Transverse colon (tissue), 4 donors: Measurements from ENCODE around the gene SLC35F4. TPM values are rescaled to one million over a fixed set of nuclear protein-coding genes. Genes with fewer than 3 reads are reported as not detected.
A peak's percentile ranks its signal among the peaks of the same experiment; 100 is the strongest.

ENCODE experiments used
- DNase-seq: peaks from one replicate; pipeline ENCODE4 v3.0.0-alpha.2; 2019
- H3K27ac ChIP-seq, 4 donors: fragments of 200-600 bp; sonication (generic); 2 replicates each; pipeline ENCODE4 v1.5.1; 2016 to 2018; ENCODE audit warnings: inconsistent platforms in 4 of 4
- H3K27me3 ChIP-seq: fragments of 200-600 bp; sonication (generic); 2 replicates; pipeline ENCODE4 v1.5.1; 2017; ENCODE audit warnings: inconsistent platforms
- H3K36me3 ChIP-seq, 4 donors: fragments of 200-600 bp; sonication (generic); 2 replicates each; pipeline ENCODE4 v1.5.1; 2017 to 2019; ENCODE audit warnings: inconsistent platforms in 4 of 4
- H3K4me1 ChIP-seq, 4 donors: fragments of 200-600 bp; sonication (generic); 2 replicates each; pipeline ENCODE4 v1.5.1; 2017 to 2020; ENCODE audit warnings: inconsistent platforms in 4 of 4
- H3K4me3 ChIP-seq, 4 donors: fragments of 200-600 bp; sonication (generic); 1 replicate in 1 of 4; 2 replicates in 3 of 4; pipeline versions ENCODE4 v1.5.1 to v1.6.1; 2017 to 2019; ENCODE audit warnings: inconsistent platforms in 4 of 4
- H3K9me3 ChIP-seq, 2 donors: fragments of 200-600 bp; sonication (generic); 2 replicates each; pipeline ENCODE4 v1.5.1; 2017 to 2019; ENCODE audit warnings: inconsistent platforms in 2 of 2
- EP300 ChIP-seq: sonication (generic); formaldehyde crosslinking; IDR thresholded peaks from one replicate; pipeline ENCODE4 v1.6.1; 2017; ENCODE audit warnings: antibody characterized with exemption, low read depth
- POLR2A ChIP-seq: fragments of 450-650 bp; IDR thresholded peaks from one replicate; pipeline ENCODE4 v1.6.1; 2016; ENCODE audit warnings: antibody characterized with exemption, mild to moderate bottlenecking, moderate library complexity
- POLR2AphosphoS5 ChIP-seq, 3 donors: sonication (generic); formaldehyde crosslinking; IDR thresholded peaks; one replicate each; pipeline ENCODE4 v1.6.1; 2016; ENCODE audit warnings: antibody characterized with exemption in 3 of 3
- WGBS, 2 donors: methylation state at CpG; one replicate each; pipeline ENCODE4 v1.1.5; 2018; ENCODE audit warnings: low coverage in 1 of 2; 5-methylcytosine and 5-hydroxymethylcytosine counted together
- in situ Hi-C, 4 donors: fragments of 200-750 bp; cut with MboI; loops; one replicate each; pipeline versions ENCODE4 v1.15.0 to v1.15.1; 2017; ENCODE audit warnings: low sequenced_read_pairs in 3 of 4, low pct_ligation_motif_present in 1 of 4, low pct_unique_long_range_greater_than_20kb in 1 of 4
- intact Hi-C: fragments of 100-400 bp; cut with DNase I; formaldehyde crosslinking; loops from one replicate; pipeline ENCODE4 v1.15.1; 2023; ENCODE audit warnings: low total_unique reads
- total RNA-seq, 4 donors: library from RNA; depleted of rRNA; stranded (reverse); fragments of >200 nt; gene quantifications; one replicate each; pipeline ENCODE4 v1.1.0, GENCODE V29; 2016
- TF ChIP-seq, protein P1 (sequence below), 5 experiments: fragments of 200-600 bp in 3 of 5; fragments of 450-650 bp in 2 of 5; sonication (generic) in 3 of 5; IDR thresholded peaks; 1 replicate in 2 of 5; 2 replicates in 3 of 5; pipeline ENCODE4 v1.5.1; 2016 to 2017; ENCODE audit warnings: antibody characterized with exemption in 5 of 5, inconsistent platforms in 3 of 5, mild to moderate bottlenecking in 2 of 5, moderate library complexity in 1 of 5

The SLC35F4 gene
- total RNA-seq = not detected

DNA sequence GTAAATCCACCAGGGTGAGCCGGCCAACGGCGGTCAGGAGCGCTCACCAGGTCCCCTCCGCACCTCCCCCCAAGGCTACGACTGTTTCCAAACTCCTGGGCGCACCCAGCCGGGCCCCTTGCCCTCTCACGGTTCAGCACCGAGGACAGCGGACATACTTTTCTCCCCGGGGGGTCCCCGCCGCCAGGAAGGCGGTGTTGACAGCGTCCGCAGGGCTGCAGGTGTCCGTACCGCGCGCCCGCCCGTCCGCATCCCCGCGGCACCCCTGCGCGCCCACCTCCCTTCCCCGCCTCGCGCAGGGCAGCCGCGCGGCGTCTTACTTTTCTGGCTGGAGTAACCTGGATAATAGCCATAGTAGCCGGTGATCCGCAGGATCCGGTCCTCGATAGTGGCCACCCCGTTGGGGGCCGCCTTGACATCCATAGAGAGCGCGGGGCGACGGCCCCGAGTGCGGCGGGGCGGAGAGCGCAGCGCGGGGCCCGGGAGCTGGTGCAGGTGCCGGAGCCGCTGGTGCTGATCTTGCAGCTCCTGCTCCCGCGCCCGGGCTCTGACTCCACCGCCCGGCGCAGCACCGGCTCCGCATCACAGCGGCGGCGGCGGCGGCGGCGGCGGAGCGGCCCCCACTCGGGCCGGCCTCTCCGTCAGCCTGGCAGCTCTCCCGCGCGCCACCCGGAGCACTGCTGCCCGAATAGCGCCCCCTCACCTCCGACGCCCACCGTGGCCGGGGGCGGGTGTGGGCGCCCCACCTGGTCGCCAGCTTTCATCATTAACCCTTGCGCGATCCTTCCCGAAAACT, at the start of gene SLC35F4:
SLC35F4 (minus strand) TSS at position 690 of the 796 bp plus-strand sequence.
- in situ Hi-C loops = no loop called here
- 27% methylated on average over 75 of the region's 91 CpGs; no CpG with 5 or more reads in 1 of the 2 donors for WGBS, 2 donors
- H3K27ac ChIP-seq = no peak within 1 kb of the TSS
- no peak for DNase-seq
- intact Hi-C loops = no loop called here
- no peaks in the 10 kb centered on the region for H3K36me3 ChIP-seq
- H3K4me1 ChIP-seq = peaks cover 0 to 8% (median 5%) of the 10 kb centered on the region in 4 donors
- peaks cover 60% of the 10 kb centered on the region for H3K27me3 ChIP-seq
- TF ChIP-seq EP300 (no peak), POLR2A (no peak), POLR2AphosphoS5 (IDR thresholded peaks at IDR 0.05) (no peak)
- TF ChIP-seq, protein P1, sequence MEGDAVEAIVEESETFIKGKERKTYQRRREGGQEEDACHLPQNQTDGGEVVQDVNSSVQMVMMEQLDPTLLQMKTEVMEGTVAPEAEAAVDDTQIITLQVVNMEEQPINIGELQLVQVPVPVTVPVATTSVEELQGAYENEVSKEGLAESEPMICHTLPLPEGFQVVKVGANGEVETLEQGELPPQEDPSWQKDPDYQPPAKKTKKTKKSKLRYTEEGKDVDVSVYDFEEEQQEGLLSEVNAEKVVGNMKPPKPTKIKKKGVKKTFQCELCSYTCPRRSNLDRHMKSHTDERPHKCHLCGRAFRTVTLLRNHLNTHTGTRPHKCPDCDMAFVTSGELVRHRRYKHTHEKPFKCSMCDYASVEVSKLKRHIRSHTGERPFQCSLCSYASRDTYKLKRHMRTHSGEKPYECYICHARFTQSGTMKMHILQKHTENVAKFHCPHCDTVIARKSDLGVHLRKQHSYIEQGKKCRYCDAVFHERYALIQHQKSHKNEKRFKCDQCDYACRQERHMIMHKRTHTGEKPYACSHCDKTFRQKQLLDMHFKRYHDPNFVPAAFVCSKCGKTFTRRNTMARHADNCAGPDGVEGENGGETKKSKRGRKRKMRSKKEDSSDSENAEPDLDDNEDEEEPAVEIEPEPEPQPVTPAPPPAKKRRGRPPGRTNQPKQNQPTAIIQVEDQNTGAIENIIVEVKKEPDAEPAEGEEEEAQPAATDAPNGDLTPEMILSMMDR (IDR thresholded peaks at IDR 0.05) = no peak
- H3K4me3 ChIP-seq = peak within 1 kb of the TSS in 1 of 4 donors; percentile 6
- no peaks in the 10 kb centered on the region for H3K9me3 ChIP-seq

DNA sequence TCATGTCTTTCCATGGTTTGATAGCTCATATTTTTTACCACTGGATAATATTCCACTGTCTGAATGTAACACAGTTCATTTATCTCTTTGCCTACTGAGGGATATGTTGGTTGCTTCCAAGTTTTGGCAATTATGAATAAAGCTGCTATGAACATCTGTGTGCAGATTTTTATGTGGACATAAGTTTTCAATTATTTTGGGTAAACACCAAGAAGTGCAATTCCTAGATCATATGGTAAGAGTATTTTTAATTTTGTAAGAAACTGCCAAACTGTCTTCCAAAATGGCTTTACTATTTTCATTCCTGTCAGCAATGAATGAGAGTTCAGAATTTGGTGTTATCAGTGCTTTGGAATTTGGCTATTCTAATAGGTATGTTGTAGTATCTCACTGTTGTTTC, 43.7 kb upstream of the SLC35F4 start:
- no peak overlapping the region for H3K27ac ChIP-seq
- no peaks in the 10 kb centered on the region for H3K9me3 ChIP-seq
- no peaks in the 10 kb centered on the region for H3K4me1 ChIP-seq
- intact Hi-C loops = no loop called here
- no peak overlapping the region for H3K4me3 ChIP-seq
- no peaks in the 10 kb centered on the region for H3K27me3 ChIP-seq
- in situ Hi-C loops = no loop called here
- TF ChIP-seq, protein P1 (IDR thresholded peaks at IDR 0.05) = no peak
- no peak for TF ChIP-seq EP300
- no peak for TF ChIP-seq POLR2AphosphoS5 (IDR thresholded peaks at IDR 0.05)
- no peak for TF ChIP-seq POLR2A
- DNase-seq = no peak
- no peaks in the 10 kb centered on the region for H3K36me3 ChIP-seq

DNA sequence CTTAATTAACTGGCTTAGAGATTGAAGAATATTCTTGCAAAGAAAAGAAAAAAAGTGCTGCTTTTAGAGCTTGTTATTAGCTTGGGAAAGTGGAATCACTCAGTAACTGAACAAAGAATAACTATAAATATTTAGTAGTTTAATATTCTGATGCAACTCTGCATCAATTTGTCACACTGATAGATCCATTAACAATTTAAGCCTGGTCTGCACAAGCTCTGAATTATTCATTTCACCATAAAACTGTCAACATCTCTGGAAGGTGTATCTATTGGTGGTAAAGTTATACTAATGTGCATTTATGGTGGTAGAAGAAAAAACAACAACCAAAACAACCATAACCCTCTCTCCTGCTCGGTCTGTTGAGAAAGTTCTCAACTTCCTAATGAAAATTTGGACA, 38.1 kb upstream of the SLC35F4 start:
- in situ Hi-C loops = no loop called here

DNA sequence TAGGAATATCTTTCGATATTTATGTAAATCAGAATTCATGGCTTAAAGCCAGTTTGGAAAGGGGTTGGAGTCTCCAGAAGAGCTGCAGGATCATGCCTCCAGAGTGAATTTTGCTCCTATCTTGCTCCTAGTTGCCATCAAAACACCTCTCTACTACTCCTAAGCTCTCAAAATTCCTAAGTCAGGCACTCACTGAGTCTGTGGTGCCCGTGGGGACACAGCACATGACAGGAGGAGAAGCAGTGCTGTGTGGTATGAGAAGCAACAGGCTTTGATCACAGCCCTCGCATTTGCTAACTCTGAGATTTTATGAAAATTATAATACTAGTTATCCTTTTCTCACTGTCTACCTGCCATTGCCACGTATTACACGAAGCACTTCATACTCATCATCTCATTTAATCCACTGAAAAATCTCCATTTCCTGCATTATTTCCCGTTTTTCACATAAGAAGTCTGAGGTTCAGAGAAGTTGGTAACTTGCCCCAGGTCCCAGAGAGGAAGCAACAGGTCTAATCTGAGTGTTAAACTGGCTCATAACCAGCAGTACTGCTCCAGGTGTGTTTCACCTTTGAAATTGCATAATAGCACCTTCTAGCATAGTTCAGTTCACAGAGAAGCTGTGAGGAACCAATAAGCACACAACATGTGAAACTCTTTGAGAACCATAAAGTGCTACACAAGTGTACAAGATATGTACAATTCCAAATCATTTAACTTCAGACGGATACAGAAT, 33.1 kb upstream of the SLC35F4 start:
- TF ChIP-seq EP300 (no peak), POLR2AphosphoS5 (IDR thresholded peaks at IDR 0.05) (no peak), POLR2A (no peak)
- TF ChIP-seq, protein P1 (IDR thresholded peaks at IDR 0.05) = no peak
- Histone ChIP-seq H3K36me3 (no peaks in the 10 kb centered on the region), H3K4me3 (no peak overlapping the region), H3K9me3 (no peaks in the 10 kb centered on the region), H3K27ac (no peak overlapping the region), H3K27me3 (no peaks in the 10 kb centered on the region), H3K4me1 (no peaks in the 10 kb centered on the region)
- no peak for DNase-seq
- in situ Hi-C loops (no loop called here), intact Hi-C loops (no loop called here)
- WGBS, 2 donors = 63% methylated on average over 6 to 7 of the region's 7 CpGs

More for the DNA sequence above, 38.1 kb upstream of the SLC35F4 start:
- H3K9me3 ChIP-seq = no peaks in the 10 kb centered on the region
- WGBS, 2 donors = 52 to 60% methylated on average over 1 of the region's 1 CpG
- DNase-seq = no peak
- H3K36me3 ChIP-seq = no peaks in the 10 kb centered on the region
- no peak overlapping the region for H3K27ac ChIP-seq
- H3K27me3 ChIP-seq = no peaks in the 10 kb centered on the region
- no peaks in the 10 kb centered on the region for H3K4me1 ChIP-seq
- intact Hi-C loops = no loop called here
- no peak overlapping the region for H3K4me3 ChIP-seq
- no peak for TF ChIP-seq POLR2AphosphoS5 (IDR thresholded peaks at IDR 0.05)
